ENCODE results near the gene TMEM38B. TPM values are rescaled to one million over a fixed set of nuclear protein-coding genes. Genes with fewer than 3 reads are reported as not detected.

TMEM38B gene
- total RNA-seq, 3 donors from 2014 or later (not counting 1 experiment from before 2014, with no cell fraction given), result 5.7 to 8.0 (median 8.0) TPM

DNA sequence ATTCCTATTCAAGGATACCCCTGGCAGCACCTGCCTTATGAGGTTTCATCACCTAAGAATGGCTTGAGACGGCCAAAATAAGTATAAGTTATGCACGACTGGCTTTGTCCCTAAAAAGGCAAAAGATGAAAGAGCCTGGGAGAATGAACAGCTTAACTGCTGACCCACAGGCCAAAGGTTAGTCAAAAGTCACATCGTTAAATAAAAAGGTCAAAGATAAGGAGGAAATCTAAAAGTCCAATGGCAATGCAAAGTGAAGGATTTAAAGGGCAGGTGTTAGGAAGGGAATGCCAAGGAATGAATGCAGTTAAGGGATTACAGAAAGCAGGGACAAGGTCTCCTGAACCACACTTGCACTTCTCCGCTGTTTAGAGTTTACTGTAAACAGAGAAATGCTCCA, 26.5 kb upstream of the TMEM38B start:
- Histone ChIP-seq H3K27ac (ENCODE audit: low read length) (no peak overlapping the region), H3K4me1 (ENCODE audit: control insufficient read depth, insufficient read depth, low read length) (peaks cover under 1% of the 10 kb centered on the region), H3K4me3 (ENCODE audit: low read length) (no peak overlapping the region), H3K27me3 (ENCODE audit: control insufficient read depth, insufficient read depth, low read length) (no peaks in the 10 kb centered on the region), H3K36me3 (ENCODE audit: control insufficient read depth, insufficient read depth, low read length) (no peaks in the 10 kb centered on the region), H3K9me3 (ENCODE audit: control insufficient read depth, insufficient read depth, low read length) (no peaks in the 10 kb centered on the region)
- ATAC-seq (no peak), DNase-seq (no peak)
- Mint-ChIP-seq H3K27ac (no peak overlapping the region), H3K9me3 (no peaks in the 10 kb centered on the region), H3K4me3 (no peak overlapping the region), H3K4me1 (peaks cover 0 to 3% of the 10 kb centered on the region in 2 donors), H3K36me3 (no peaks in the 10 kb centered on the region), H3K27me3 (ENCODE audit: low read depth in 2 of 2) (peaks cover 17 to 27% of the 10 kb centered on the region in 2 donors)
- 88% methylated on average over 3 of the region's 4 CpGs for WGBS (ENCODE audit: insufficient coverage)
- TF ChIP-seq CTCF (IDR thresholded peaks at IDR 0.05), result no peak
- intact Hi-C loops (cut with micrococcal nuclease), result no loop called here

DNA sequence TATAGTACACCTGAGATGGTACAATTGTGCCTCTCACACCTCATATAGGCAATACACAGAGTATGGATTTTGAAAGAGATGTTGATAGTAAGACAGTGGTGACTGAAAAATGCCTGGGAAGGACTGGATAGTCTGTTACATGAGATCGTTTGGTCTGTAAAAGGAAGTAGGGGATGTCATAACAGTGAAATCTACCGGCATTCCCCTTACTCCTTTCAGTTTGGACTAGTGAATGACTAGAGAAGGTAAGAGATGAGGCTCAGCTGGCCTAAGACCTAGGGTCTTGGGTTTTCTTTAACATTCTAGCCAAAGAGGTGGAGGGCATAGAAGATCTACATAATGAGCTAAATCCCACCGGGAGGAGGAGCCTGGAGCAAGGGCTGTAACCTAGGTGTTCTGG, 24.0 kb upstream of the TMEM38B start:
- DNase-seq (no peak), ATAC-seq (no peak)
- no peaks in the 10 kb centered on the region for H3K4me1 ChIP-seq (ENCODE audit: control insufficient read depth, insufficient read depth, low read length)
- H3K27me3 ChIP-seq (ENCODE audit: control insufficient read depth, insufficient read depth, low read length), result no peaks in the 10 kb centered on the region
- H3K4me1 Mint-ChIP-seq, result peaks cover 0 to 5% of the 10 kb centered on the region in 2 donors
- no peaks in the 10 kb centered on the region for H3K36me3 ChIP-seq (ENCODE audit: control insufficient read depth, insufficient read depth, low read length)
- no peak overlapping the region for H3K27ac ChIP-seq (ENCODE audit: low read length)
- H3K27ac Mint-ChIP-seq, result no peak overlapping the region
- H3K9me3 Mint-ChIP-seq, result no peaks in the 10 kb centered on the region
- H3K27me3 Mint-ChIP-seq (ENCODE audit: low read depth in 2 of 2), result peaks cover 20 to 29% of the 10 kb centered on the region in 2 donors
- intact Hi-C loops (cut with micrococcal nuclease), result no loop called here
- H3K36me3 Mint-ChIP-seq, result no peaks in the 10 kb centered on the region
- no peak for TF ChIP-seq CTCF (IDR thresholded peaks at IDR 0.05)
- no peaks in the 10 kb centered on the region for H3K9me3 ChIP-seq (ENCODE audit: control insufficient read depth, insufficient read depth, low read length)
- H3K4me3 Mint-ChIP-seq, result no peak overlapping the region
- WGBS (ENCODE audit: insufficient coverage), result 61% methylated on average over 2 of the region's 3 CpGs
- no peak overlapping the region for H3K4me3 ChIP-seq (ENCODE audit: low read length)

DNA sequence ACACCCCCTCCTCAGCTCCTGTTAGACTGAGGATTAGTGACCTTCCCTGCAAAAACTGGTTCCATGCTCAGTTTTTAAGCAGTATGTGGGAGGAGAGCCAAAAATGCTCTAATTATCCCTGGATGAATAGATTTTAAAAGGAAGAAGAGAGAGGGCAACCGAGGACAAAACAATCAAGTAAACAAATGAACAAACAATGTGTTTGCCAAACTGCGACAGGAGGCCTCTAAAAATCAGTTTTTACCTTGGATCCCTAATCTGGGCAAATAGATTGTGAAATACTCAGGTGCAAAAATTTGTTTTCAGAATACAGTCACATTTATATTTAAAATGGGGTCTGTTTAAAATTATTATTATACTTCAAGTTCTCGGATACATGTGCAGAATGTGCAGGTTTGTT, 23.6 kb upstream of the TMEM38B start:
- intact Hi-C loops (cut with micrococcal nuclease), result no loop called here
- Mint-ChIP-seq H3K27ac (no peak overlapping the region), H3K36me3 (no peaks in the 10 kb centered on the region), H3K9me3 (no peaks in the 10 kb centered on the region), H3K27me3 (ENCODE audit: low read depth in 2 of 2) (peaks cover 20 to 29% of the 10 kb centered on the region in 2 donors), H3K4me3 (no peak overlapping the region), H3K4me1 (peaks cover 0 to 5% of the 10 kb centered on the region in 2 donors)
- Histone ChIP-seq H3K4me3 (ENCODE audit: low read length) (no peak overlapping the region), H3K27ac (ENCODE audit: low read length) (no peak overlapping the region), H3K9me3 (ENCODE audit: control insufficient read depth, insufficient read depth, low read length) (no peaks in the 10 kb centered on the region), H3K27me3 (ENCODE audit: control insufficient read depth, insufficient read depth, low read length) (no peaks in the 10 kb centered on the region), H3K36me3 (ENCODE audit: control insufficient read depth, insufficient read depth, low read length) (no peaks in the 10 kb centered on the region), H3K4me1 (ENCODE audit: control insufficient read depth, insufficient read depth, low read length) (no peaks in the 10 kb centered on the region)
- ATAC-seq, result no peak
- no peak for TF ChIP-seq CTCF (IDR thresholded peaks at IDR 0.05)
- 100% methylated on average over 1 of the region's 3 CpGs for WGBS (ENCODE audit: insufficient coverage)
- DNase-seq, result no peak

- intact Hi-C loops (cut with micrococcal nuclease), result no loop called here
- Histone ChIP-seq H3K4me3 (ENCODE audit: low read length) (no peak overlapping the region), H3K36me3 (ENCODE audit: control insufficient read depth, insufficient read depth, low read length) (no peaks in the 10 kb centered on the region), H3K27ac (ENCODE audit: low read length) (no peak overlapping the region), H3K9me3 (ENCODE audit: control insufficient read depth, insufficient read depth, low read length) (no peaks in the 10 kb centered on the region), H3K27me3 (ENCODE audit: control insufficient read depth, insufficient read depth, low read length) (no peaks in the 10 kb centered on the region), H3K4me1 (ENCODE audit: control insufficient read depth, insufficient read depth, low read length) (no peaks in the 10 kb centered on the region)
- ATAC-seq (no peak), DNase-seq (no peak)
- Mint-ChIP-seq H3K4me3 (no peak overlapping the region), H3K9me3 (no peaks in the 10 kb centered on the region), H3K27ac (no peak overlapping the region), H3K36me3 (no peaks in the 10 kb centered on the region), H3K27me3 (ENCODE audit: low read depth in 2 of 2) (peaks cover 17 to 23% of the 10 kb centered on the region in 2 donors), H3K4me1 (peaks cover 0 to 5% of the 10 kb centered on the region in 2 donors)
- no peak for TF ChIP-seq CTCF (IDR thresholded peaks at IDR 0.05)
- 13% methylated on average over 3 of the region's 3 CpGs for WGBS (ENCODE audit: insufficient coverage)
These were observed 21.6 kb upstream of the TMEM38B start for GRCh38 chr9:105672711-105673234.

All from natural killer cell (primary cell).